ENCODE results near the gene KCNS3.

Gene KCNS3

DNA sequence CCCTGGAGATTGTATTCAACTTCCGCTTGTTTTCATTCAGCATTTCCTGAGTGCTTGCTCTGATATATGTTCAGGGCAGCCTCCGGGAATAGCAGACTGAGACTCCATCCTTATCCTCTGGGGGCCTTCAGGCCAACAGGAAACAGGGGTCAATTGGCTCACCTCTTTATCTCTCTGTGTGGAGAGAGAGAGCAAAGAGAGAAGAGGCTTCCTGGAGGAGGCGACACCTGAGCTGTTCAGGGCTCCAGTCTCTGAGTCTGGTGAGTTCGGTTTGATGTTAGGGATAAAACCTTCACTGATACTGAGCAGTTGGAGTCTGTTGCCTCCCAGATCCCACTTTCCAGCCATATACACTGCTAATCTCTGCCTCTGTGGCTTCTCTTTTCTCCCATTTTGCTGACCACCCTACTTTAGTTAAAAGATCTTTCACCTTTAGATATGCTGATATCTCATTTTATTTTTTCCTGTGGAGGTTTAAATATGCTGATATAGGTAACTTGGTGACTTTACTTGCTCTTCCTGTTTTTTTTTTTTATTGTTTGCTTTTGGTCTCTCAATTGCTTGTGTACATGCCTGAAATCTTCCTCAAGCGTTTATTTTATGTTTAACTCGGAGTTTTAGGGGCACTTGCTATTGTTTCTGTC lies 56.9 kb downstream of the KCNS3 start:
- Histone ChIP-seq H3K4me1 (peaks cover 19% of the 10 kb centered on the region), H3K27ac (no peak overlapping the region), H4K20me1 (no peaks in the 10 kb centered on the region), H3K9ac (no peak overlapping the region), H3K36me3 (peaks cover 22% of the 10 kb centered on the region), H3K4me2 (peak overlapping the region; percentile 36; the same call in 1 of the 2 replicates), H3K27me3 (no peaks in the 10 kb centered on the region), H3K4me3 (no peak overlapping the region), H3K9me3 (peaks cover 16% of the 10 kb centered on the region)
- no peak for TF ChIP-seq Cebpa-rat (IDR thresholded peaks at IDR 0.05)

DNA sequence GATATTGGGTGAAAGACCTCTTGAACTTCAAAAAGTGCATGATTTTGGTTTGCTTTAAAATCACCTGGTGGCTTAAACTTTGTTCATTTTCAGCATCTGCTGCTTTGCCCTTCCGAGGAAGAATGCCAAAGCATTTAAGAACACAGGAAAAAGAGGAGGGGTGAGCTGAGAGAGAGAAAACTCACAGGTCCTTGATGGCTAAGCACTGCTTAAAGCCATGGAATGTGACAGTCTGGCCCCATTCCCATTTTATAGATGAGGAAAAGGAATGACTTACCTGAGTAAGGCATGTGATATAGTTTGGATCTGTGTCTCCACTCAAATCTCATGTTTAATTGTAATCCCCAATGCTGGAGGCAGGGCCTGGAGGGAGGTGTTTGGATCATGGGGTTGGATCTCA lies 58.1 kb downstream of the KCNS3 start:
- peak overlapping the region; percentile 23; the same call in 1 of the 2 replicates for H3K4me2 ChIP-seq
- TF ChIP-seq Cebpa-rat (IDR thresholded peaks at IDR 0.05): no peak
- H3K9ac ChIP-seq: no peak overlapping the region
- H3K9me3 ChIP-seq: peaks cover 8% of the 10 kb centered on the region
- H4K20me1 ChIP-seq: no peaks in the 10 kb centered on the region
- H3K27me3 ChIP-seq: no peaks in the 10 kb centered on the region
- H3K4me1 ChIP-seq: peaks cover 19% of the 10 kb centered on the region
- H3K36me3 ChIP-seq: peaks cover 12% of the 10 kb centered on the region
- no peak overlapping the region for H3K4me3 ChIP-seq
- no peak overlapping the region for H3K27ac ChIP-seq

DNA sequence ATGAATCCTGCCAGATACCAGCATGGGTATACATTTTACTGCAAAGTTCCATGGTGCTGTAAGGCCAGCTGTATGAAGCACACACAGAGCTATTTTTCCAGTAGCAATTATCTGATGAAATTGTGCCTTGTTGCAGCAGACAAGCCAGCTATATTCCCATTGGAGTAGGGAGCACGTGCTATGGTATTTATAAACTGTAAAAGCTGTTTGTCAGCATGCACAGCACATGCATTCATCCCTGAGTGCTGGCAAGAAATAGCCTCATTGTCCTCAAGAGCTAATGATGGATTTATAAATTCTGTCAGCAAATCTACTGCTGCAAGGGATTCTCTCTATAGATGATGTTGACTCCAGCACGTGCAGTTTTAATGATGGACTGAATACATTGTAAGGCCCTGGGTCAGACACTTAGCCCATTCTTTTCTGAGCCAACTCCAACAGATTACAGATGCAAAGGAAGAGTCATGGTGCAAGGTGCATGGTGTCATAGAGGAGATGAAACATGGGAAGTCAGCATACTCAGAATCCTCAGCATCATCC lies 61.7 kb downstream of the KCNS3 start:
- TF ChIP-seq Cebpa-rat (IDR thresholded peaks at IDR 0.05): no peak
- peaks cover 10% of the 10 kb centered on the region for H3K4me1 ChIP-seq
- no peaks in the 10 kb centered on the region for H3K36me3 ChIP-seq
- peaks cover 4% of the 10 kb centered on the region; the same call in 1 of the 2 replicates for H3K9me3 ChIP-seq
- H4K20me1 ChIP-seq: no peaks in the 10 kb centered on the region
- no peak overlapping the region for H3K27ac ChIP-seq
- no peak overlapping the region for H3K4me3 ChIP-seq
- H3K9ac ChIP-seq: no peak overlapping the region
- no peak overlapping the region for H3K4me2 ChIP-seq
- H3K27me3 ChIP-seq: no peaks in the 10 kb centered on the region

DNA sequence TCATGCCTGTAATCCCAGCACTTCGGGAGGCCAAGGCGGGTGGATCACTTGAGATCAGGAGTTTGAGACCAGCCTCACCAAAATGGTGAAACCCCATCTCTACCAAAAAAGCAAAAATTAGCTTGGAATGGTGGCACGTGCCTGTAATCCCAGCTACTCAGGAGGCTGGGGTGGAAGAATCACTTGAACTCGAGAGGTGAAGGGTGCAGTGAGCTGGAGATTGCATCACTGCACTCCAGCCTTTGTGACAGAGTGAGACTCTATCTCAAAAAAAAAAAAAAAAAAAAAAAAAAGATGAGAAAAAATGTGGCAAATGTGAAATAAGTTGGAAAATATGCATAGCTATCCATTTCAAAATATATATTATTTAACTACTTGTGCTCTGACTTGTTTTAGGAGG lies 65.0 kb downstream of the KCNS3 start:
- no peaks in the 10 kb centered on the region for H3K36me3 ChIP-seq
- H3K4me2 ChIP-seq: no peak overlapping the region
- peaks cover under 1% of the 10 kb centered on the region; the same call in 1 of the 2 replicates for H3K9me3 ChIP-seq
- no peak for TF ChIP-seq Cebpa-rat (IDR thresholded peaks at IDR 0.05)
- no peak overlapping the region for H3K4me3 ChIP-seq
- no peak overlapping the region for H3K27ac ChIP-seq
- H4K20me1 ChIP-seq: no peaks in the 10 kb centered on the region
- H3K4me1 ChIP-seq: no peaks in the 10 kb centered on the region
- no peak overlapping the region for H3K9ac ChIP-seq
- no peaks in the 10 kb centered on the region for H3K27me3 ChIP-seq

DNA sequence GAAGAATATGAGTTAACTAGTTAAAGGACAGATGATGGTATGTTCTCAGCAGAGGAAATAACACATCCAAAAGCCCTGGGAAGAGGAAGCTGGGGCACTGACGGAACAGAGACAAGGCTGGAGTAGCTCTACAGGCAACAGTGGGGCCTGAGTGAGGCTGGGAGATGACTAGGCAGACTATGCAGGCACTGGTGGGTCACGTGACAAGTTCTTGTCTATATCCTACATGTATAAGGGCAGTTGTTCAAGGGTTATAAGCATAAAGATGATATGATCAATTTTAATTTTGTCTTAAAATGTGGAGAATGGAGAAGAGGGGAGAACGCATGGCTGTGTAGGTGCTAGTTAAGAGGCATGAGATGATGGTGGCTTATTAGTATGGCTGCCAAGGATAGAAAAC lies 68.6 kb downstream of the KCNS3 start:
- Histone ChIP-seq H3K4me3 (no peak overlapping the region), H3K27me3 (no peaks in the 10 kb centered on the region), H3K9me3 (no peaks in the 10 kb centered on the region), H3K36me3 (no peaks in the 10 kb centered on the region), H3K27ac (no peak overlapping the region), H4K20me1 (no peaks in the 10 kb centered on the region), H3K9ac (no peak overlapping the region), H3K4me2 (no peak overlapping the region), H3K4me1 (no peaks in the 10 kb centered on the region)
- TF ChIP-seq Cebpa-rat (IDR thresholded peaks at IDR 0.05): no peak

DNA sequence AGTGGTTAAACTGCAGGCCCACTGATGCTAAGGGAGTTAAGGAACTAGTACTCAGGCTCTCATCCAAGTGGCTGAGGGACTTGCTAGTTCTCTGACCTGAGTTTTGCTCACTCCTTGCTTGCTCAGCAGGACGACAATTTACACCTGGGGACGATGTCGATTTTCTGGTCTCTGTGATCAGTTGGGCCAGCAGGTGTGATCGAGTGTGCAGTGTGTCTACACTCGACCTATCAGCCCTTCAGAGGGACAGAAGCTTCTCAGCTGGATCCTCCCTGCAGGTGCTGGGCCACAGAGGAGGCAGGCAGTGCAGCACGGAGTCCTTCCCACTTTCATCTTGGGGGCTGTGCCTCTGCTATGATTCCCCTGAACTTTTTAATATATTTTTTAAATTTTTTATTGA lies 71.5 kb downstream of the KCNS3 start:
- Histone ChIP-seq H3K9ac (no peak overlapping the region), H3K4me1 (0 out of 2 replicates have a peak, but pooled peaks cover 4% of the 10 kb centered on the region), H3K27ac (no peak overlapping the region), H3K27me3 (no peaks in the 10 kb centered on the region), H3K36me3 (no peaks in the 10 kb centered on the region), H4K20me1 (no peaks in the 10 kb centered on the region), H3K4me2 (no peak overlapping the region), H3K9me3 (no peaks in the 10 kb centered on the region), H3K4me3 (no peak overlapping the region)
- TF ChIP-seq Cebpa-rat (IDR thresholded peaks at IDR 0.05): no peak

DNA sequence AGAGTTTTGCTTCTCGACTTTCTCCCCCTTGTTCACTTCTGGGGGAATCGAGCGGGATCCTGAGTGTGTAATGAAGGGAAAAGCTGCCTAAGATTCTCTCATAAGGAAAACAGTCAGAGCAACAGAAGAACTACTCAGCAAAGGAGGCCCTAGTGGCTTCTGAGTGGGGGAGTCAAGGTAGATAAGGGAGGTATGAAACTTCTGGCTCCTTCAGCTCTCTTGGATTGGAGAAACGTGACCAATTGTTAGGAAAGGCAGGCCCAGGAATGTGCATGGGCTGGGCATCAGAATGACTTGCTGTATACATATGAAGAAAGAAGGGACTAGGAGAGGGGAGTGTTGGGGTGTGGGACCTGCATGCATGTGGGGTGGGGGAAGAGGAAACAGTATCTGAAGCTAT lies 73.1 kb downstream of the KCNS3 start:
- Histone ChIP-seq H3K27me3 (no peaks in the 10 kb centered on the region), H3K4me1 (0 out of 2 replicates have a peak, but pooled peaks cover 4% of the 10 kb centered on the region)

DNA sequence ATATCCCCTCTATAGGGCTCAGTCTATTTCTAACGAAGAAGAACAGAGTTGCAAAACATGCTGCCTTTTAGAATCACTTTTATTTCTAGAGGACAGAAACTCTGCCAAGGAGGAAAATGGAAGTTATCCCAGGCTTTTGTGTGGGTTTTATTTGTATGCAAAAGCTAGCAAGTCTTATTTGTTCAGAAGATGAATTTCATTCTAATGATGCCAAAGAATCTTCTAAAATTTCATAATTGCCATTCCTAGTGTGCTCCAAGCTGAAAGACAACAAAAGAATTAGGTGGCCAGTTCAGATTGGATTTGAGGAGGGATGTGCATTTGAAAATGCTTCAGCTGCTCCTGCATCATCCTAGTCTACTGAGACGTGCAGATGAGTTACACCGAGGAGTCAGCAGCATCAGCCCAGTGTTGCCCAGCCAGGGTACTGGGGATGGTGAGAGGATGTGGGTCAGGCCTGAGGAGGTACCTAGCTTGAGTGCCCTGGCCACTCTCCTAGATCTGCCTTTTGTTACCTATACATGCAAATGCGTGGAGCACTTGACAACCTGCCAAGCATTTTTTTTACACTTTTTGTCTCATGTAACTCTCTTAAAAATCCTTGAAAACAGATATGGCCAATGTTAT lies 80.1 kb downstream of the KCNS3 start:
- Histone ChIP-seq H3K27ac (no peak overlapping the region), H3K27me3 (no peaks in the 10 kb centered on the region), H3K4me3 (no peak overlapping the region), H3K4me1 (peaks cover 44% of the 10 kb centered on the region), H3K9ac (no peak overlapping the region), H3K36me3 (no peaks in the 10 kb centered on the region), H3K9me3 (no peaks in the 10 kb centered on the region), H4K20me1 (no peaks in the 10 kb centered on the region), H3K4me2 (no peak overlapping the region)
- no peak for TF ChIP-seq Cebpa-rat (IDR thresholded peaks at IDR 0.05)

More for the DNA sequence above, 73.1 kb downstream of the KCNS3 start:
- no peaks in the 10 kb centered on the region for H4K20me1 ChIP-seq
- H3K4me2 ChIP-seq: no peak overlapping the region
- H3K27ac ChIP-seq: no peak overlapping the region
- H3K4me3 ChIP-seq: no peak overlapping the region
- no peaks in the 10 kb centered on the region for H3K9me3 ChIP-seq
- no peaks in the 10 kb centered on the region for H3K36me3 ChIP-seq
- no peak overlapping the region for H3K9ac ChIP-seq
- no peak for TF ChIP-seq Cebpa-rat (IDR thresholded peaks at IDR 0.05)

DNA sequence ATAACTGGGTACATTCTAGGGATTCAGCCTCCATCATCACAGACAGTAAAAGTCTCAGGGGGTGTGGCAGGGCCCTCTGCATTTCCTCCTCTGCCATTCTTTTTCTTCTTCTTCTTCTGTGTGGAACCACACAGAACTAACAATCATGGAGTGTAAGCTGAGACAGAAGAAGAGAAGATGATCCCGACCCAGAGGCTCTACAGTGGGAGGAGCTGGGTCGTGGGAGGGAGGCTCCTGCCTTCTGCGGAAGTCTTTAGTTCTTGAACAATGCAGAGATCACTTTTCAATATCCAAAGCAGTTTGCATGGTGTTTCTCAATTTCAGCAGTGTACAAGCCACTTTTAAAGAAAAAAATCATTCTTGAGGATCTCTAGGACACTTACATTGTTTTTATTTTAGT lies 80.9 kb downstream of the KCNS3 start:
- Histone ChIP-seq H3K27me3 (no peaks in the 10 kb centered on the region), H3K4me1 (peaks cover 44% of the 10 kb centered on the region), H3K4me2 (no peak overlapping the region), H3K9ac (no peak overlapping the region), H3K4me3 (no peak overlapping the region), H3K9me3 (no peaks in the 10 kb centered on the region), H3K27ac (no peak overlapping the region), H4K20me1 (no peaks in the 10 kb centered on the region), H3K36me3 (no peaks in the 10 kb centered on the region)
- no peak for TF ChIP-seq Cebpa-rat (IDR thresholded peaks at IDR 0.05)

DNA sequence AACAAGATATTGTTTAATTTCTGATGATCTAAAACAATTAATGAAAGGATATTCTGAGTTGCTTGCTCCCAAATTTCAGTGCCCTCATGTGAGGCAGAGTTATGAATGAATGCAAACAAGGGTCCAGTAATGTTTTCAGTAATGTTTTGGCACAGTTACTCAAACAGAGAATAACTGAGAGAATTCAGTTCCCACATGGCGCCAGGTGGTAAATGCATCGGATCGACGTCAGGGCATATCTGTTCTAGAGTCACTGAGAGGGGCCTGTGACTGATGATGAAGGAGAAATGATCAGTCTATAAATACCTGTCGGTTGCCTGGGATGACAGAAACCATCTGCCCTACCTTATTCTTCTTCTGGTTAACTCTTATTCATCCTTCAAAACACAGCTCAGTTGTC lies 81.4 kb downstream of the KCNS3 start:
- TF ChIP-seq Cebpa-rat (IDR thresholded peaks at IDR 0.05): no peak
- H4K20me1 ChIP-seq: no peaks in the 10 kb centered on the region

More for the DNA sequence above, 81.4 kb downstream of the KCNS3 start:
- Histone ChIP-seq H3K9me3 (no peaks in the 10 kb centered on the region), H3K27ac (no peak overlapping the region), H3K36me3 (no peaks in the 10 kb centered on the region), H3K4me2 (peak overlapping the region; percentile 85; the same call in 1 of the 2 replicates), H3K27me3 (no peaks in the 10 kb centered on the region), H3K4me1 (peaks cover 48% of the 10 kb centered on the region), H3K9ac (no peak overlapping the region), H3K4me3 (no peak overlapping the region)

Data from BLaER1 (cell line).